ENCODE measurements around the gene BTAF1. TPM values are rescaled to one million over a fixed set of nuclear protein-coding genes. Genes with fewer than 3 reads are reported as not detected.
A peak's percentile ranks its signal among the peaks of the same experiment; 100 is the strongest.
"Not testable (repeated sequence)": the region's sequence is repeated elsewhere in the genome, so short reads cannot be mapped to it uniquely, and the experiment has no call there.

Gene BTAF1
- total RNA-seq (2014; rRNA removed; shearing (Covaris generic)) = 17.8 and 18.0 TPM in 2 replicates
- 6.2 and 8.1 TPM in 2 replicates for polyA plus RNA-seq (2015; cell fraction: cytosol; rRNA removed)
- 136 and 150 TPM in 2 replicates for polyA plus RNA-seq (2015; cell fraction: nucleus; rRNA removed)

DNA sequence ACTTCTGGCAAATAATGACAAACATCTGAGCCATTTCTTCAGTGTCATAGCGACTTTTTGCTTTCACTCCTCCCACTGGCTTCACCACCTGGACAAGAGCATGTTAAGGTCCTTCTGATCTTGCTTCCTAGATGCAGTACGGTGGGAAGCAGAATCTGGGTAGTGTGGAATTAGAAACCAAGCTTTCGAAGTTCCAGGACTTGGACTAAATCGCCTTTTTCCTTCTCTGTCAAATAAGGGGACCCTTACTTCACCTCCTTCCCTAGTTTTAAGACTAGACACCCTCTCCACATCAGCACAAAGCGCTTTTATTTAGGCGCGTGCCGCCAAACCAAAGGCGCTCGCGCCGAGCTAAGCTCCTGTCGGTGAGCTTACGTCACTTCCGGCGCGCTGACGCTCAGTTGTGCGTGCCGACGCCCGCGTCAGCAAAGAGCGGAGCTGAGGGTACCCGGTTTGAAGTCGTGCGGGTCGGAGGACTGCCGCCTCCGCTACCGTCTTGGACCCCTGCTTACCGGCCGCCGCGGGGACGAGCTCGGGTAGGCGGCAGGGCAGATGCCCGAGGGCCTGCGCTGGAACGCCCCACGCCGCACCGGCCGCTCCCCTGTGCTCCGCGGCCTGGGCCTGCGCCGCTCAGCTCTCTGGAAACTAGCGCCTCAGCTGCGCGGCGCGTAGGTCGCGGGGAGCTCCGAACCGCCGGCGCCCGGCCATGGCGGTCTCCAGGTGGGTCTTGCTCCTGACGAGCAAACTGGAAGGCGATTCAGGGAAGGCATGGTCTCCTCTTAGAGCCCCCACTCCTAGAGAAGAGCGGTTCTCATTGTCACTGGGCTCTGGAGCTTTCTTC is at the start of gene BTAF1:
TSS of gene BTAF1 (plus strand) at position 400 of the 841 bp plus-strand sequence. CDS start at position 707, 307 bp downstream.
- DNase-seq (ENCODE audit: low read depth) = peak; percentile 87

GRCh38 chr10:91875156-91875555 is 48.4 kb upstream of the BTAF1 start:
- DNase-seq (ENCODE audit: low read depth) = no peak

DNA sequence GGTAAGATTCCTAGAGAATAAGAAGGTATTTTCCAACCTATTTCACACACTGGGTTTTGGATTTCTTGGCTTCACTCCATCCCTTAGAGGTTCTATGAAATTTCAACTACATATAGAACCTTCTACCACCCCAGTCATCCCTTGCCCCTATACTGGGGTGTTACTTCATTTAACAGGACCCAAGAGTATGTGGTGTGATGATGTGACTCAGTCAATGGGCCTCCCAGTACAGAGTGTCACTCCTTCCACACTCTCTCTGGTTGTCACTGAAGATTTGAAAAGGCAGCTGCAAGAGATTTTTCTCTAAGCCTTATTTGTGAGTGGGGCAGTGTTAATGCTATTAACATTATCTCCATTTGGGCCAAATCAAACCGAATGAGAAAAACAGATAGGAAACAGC is 47.8 kb upstream of the BTAF1 start:
- no peak for DNase-seq (ENCODE audit: low read depth)

DNA sequence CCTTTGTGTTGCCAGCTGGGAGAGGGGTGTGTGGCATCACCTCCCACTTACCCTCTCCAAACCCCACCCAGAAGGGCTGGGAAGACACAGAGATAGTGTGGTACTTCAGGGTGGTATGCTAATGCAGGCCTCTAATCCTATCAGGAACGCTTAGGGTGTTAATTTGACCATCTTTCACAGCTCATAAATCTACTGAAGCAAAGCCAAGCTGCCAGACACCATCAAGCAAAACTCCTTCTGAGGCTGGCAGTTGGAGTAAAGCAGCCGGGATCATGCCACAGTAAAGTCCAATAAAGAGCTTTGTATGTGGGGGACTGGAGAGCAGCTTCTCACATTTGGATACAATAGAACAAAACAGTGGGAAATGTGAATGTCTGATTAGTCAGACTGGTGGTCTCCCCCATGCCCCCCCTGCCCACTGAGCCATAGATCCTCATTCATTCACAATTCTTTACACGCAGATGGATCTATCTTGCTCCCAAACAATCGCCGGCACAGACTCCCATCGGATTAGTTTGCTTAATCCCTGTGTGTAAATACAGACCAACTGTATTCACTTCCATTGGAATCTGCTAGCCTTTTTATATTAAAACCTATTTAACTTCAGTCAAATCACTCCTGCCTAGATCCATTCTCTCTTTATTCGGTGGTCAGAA is 43.9 kb upstream of the BTAF1 start:
- DNase-seq (ENCODE audit: low read depth) = no peak

- peak; percentile 23 for DNase-seq (ENCODE audit: low read depth)
These were observed 43.3 kb upstream of the BTAF1 start for GRCh38 chr10:91880310-91880709.

DNA sequence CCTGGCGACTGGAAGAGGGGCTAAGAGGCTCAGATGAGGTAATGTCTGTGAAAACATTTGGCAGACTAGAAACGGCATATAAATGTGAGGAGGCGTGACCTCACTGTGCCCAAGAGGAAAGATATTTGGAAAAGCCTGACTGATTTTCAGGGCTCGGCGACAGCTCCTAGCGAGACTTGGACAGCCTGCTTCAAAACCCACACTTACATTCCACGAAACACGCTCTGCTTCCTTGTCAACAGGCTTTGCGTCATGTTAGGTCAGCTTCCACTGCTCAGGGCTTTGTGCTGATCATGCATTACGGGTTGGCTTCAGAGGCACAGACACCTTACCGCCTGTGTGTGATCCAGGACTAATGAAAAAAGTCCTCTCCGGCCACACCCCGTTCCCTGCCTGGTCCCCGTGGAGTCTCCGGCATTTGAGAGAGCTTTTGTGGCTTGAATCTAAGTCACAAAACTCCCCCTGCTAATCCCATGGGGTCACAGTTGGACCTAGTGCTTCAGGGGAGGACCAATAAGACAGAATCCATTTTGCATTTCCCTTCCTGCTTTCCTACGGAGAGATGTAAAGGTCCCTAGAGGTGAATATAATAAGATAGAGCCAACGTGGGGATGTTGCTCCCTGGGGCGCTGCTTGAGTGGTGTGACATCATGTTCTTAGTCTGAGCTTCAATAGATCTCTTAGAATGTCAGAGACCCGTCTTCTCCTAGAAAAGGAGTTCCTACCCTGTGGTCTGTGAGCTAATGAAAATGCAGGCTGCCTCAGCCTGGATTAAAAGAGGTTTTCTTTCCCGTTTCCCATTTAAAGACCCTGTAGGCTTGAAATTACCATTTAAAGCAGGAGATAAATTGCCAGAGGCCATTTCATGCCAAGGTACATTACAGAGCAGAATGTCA is 39.8 kb upstream of the BTAF1 start:
- DNase-seq (ENCODE audit: low read depth) = no peak

DNA sequence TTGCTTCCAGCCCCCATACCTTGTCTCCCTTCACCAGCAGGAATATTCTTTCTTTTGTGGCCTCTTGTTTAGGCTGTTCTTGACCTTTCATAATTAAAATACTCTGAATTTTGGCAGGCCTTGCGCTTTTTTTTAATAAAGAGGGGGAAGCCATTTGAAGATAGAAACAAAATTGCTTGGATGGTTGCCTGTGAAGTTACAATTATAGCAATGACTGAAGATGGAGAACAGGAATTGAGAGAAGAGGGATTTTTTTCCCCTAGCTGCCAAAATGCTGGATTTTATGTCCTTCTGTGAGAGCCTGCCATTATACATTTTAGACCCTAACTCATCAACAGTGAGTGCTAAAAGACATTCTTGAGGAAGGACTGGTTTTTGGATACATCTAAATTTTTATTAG is 39.0 kb upstream of the BTAF1 start:
- no peak for DNase-seq (ENCODE audit: low read depth)

GRCh38 chr10:91885362-91886079 is 38.0 kb upstream of the BTAF1 start:
- no peak for DNase-seq (ENCODE audit: low read depth)

- no peak for DNase-seq (ENCODE audit: low read depth)
These were observed 36.7 kb upstream of the BTAF1 start for GRCh38 chr10:91886954-91887271.

- DNase-seq (ENCODE audit: low read depth) = no peak
These were observed 36.1 kb upstream of the BTAF1 start for GRCh38 chr10:91887272-91888076.

- DNase-seq (ENCODE audit: low read depth) = peak; percentile 82
These were observed 32.2 kb upstream of the BTAF1 start for GRCh38 chr10:91891125-91892001.

DNA sequence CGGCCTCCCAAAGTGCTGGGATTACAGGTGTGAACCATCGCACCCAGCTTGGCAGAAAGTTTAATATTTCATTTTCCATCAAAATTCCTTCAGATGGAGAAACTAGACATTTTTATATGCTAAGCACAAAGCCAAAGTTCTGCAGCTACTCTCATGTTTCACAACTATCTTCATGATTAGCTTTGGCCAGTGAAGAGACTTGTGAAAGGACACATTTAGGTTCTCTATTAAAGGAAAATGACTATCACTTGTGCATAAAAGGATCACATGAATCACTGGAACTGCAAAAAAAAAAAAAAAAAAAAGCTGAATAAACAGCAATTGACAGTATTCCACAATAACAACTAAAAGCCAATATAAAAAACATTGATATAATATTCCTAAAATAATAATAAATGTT is 30.5 kb upstream of the BTAF1 start:
- no peak for DNase-seq (ENCODE audit: low read depth)

DNA sequence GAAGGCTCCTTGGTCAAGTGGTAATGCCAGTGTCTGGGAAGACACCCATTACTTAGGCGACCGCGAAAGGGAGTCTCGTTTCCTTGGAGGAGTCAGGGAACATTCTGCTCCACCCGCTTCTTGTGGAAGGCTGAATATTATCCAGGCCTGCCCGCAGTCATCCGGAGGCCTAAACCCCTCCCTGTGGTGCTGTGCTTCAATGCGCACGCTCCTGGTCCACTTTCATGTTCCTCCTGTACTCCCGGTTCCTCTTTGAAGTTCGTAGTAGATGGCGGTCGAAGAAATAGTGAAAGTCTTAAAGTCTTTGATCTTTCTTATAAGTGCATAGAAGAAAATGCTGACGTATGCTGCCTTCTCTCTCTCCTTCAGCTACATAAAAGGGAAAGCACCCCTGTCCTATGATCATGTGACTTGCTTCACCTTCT is 29.3 kb upstream of the BTAF1 start:
- DNase-seq (ENCODE audit: low read depth) = not testable (repeated sequence)

GRCh38 chr10:91896212-91896756 is 27.3 kb upstream of the BTAF1 start:
- DNase-seq (ENCODE audit: low read depth) = no peak

- DNase-seq (ENCODE audit: low read depth) = no peak
These were observed 26.1 kb upstream of the BTAF1 start for GRCh38 chr10:91897421-91897820.

DNA sequence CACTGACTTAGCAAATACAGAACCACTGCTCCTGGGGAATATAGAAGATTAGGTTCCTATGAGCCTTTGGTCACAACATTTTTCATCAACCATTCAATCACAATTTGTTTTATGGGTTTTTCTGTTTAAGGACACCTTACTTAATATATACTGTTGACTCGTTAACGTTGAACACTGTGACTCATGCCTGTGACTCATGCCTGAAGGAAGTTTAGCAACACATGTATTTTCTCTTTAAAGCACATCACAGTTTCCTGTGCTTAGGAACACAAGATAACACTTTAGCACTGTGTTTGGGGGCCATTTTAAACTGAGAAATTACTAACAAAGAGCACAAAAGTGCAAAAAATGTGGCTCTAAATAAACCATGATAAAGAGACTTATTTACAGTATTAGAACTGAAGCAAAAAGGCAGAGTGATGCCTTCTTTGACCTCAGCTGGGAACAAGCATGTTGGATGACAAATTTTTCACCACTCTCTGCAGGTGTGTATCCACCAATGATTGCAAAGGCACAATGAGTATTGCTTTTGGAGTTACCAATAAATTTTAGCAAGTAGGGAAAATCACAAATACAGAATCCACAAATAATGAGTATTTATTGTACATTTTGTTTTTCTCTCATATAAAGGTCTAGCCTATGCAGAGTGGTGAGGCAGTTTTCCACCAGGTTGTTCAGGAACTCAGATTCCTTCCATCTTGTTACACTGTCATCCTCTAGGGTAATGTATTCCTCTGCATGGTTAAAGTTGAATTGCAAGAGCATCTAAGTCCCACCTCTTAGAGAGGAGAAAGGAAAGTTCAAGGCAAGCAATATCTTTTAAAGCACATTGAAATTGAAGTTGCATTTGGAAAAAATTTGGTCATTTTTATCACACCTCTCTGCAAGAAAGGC is 21.5 kb upstream of the BTAF1 start:
- DNase-seq (ENCODE audit: low read depth) = peak; percentile 92

- no peak for DNase-seq (ENCODE audit: low read depth)
These were observed 16.5 kb upstream of the BTAF1 start for GRCh38 chr10:91907033-91907594.

Data from HT1080 (cell line).